Measurements from ENCODE around the gene THEMIS.

- TF ChIP-seq EP300 (IDR thresholded peaks at IDR 0.05; ENCODE audit: borderline replicate concordance) (no peak), CEBPB (IDR thresholded peaks at IDR 0.05) (no peak), YY1 (IDR thresholded peaks at IDR 0.05; ENCODE audit: low read depth) (no peak), ZBTB7A (IDR thresholded peaks at IDR 0.05; ENCODE audit: low read depth) (no peak), TEAD4 (IDR thresholded peaks at IDR 0.05) (no peak), TAF1 (IDR thresholded peaks at IDR 0.05; ENCODE audit: low read depth) (no peak), REST (IDR thresholded peaks at IDR 0.05; ENCODE audit: low read depth) (no peak), EGR1 (IDR thresholded peaks at IDR 0.05) (no peak), CREB1 (IDR thresholded peaks at IDR 0.05; ENCODE audit: low read depth) (no peak)
- TF ChIP-seq, protein P1, sequence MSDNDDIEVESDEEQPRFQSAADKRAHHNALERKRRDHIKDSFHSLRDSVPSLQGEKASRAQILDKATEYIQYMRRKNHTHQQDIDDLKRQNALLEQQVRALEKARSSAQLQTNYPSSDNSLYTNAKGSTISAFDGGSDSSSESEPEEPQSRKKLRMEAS (IDR thresholded peaks at IDR 0.05): no peak
- TF ChIP-seq, protein P2, sequence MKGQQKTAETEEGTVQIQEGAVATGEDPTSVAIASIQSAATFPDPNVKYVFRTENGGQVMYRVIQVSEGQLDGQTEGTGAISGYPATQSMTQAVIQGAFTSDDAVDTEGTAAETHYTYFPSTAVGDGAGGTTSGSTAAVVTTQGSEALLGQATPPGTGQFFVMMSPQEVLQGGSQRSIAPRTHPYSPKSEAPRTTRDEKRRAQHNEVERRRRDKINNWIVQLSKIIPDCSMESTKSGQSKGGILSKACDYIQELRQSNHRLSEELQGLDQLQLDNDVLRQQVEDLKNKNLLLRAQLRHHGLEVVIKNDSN (IDR thresholded peaks at IDR 0.05): no peak
Measured at GRCh38 chr6:127938701-127939100, 37.8 kb upstream of the THEMIS start.
